Measurements from ENCODE around the gene PDE3A. TPM values are rescaled to one million over a fixed set of nuclear protein-coding genes. Genes with fewer than 3 reads are reported as not detected.
"Not testable (repeated sequence)": the region's sequence is repeated elsewhere in the genome, so short reads cannot be mapped to it uniquely, and the experiment has no call there.

The PDE3A gene
- total RNA-seq, 1 experiment from 2014 or later: 0.36 TPM

GRCh38 chr12:20552586-20552985 lies 184.2 kb downstream of the PDE3A start:
- H3K27ac Mint-ChIP-seq (ENCODE audit: unreplicated experiment); intact Hi-C loops (cut with micrococcal nuclease; ENCODE audit: unreplicated experiment); CTCF ChIA-PET; H3K36me3 ChIP-seq (ENCODE audit: control insufficient read depth, insufficient read depth, low read length); H3K4me1 Mint-ChIP-seq (ENCODE audit: low read depth, unreplicated experiment); H3K9me3 Mint-ChIP-seq (ENCODE audit: unreplicated experiment); H3K36me3 Mint-ChIP-seq (ENCODE audit: insufficient read depth, unreplicated experiment); DNase-seq; POLR2A ChIA-PET; H3K27me3 ChIP-seq (replicated peaks; ENCODE audit: control insufficient read depth, insufficient read depth, low read length); H3K9me3 ChIP-seq; H3K27me3 Mint-ChIP-seq (ENCODE audit: insufficient read depth, unreplicated experiment); BruUV-seq (replicated peaks); H3K4me1 ChIP-seq; H3K4me3 Mint-ChIP-seq (ENCODE audit: unreplicated experiment); H3K4me3 ChIP-seq (ENCODE audit: low read depth, low read length): not testable (repeated sequence)

GRCh38 chr12:20555015-20555414 lies 186.7 kb downstream of the PDE3A start:
- H3K27me3 ChIP-seq (replicated peaks; ENCODE audit: control insufficient read depth, insufficient read depth, low read length): no peaks in the 10 kb centered on the region
- H3K9me3 ChIP-seq: no peaks in the 10 kb centered on the region
- no peaks in the 10 kb centered on the region for H3K36me3 ChIP-seq (ENCODE audit: control insufficient read depth, insufficient read depth, low read length)
- ChIA-PET POLR2A (no interaction called here), CTCF (no interaction called here)
- no peak for TF ChIP-seq CTCF (IDR thresholded peaks at IDR 0.05; ENCODE audit: insufficient read depth in 1 of 2, low read depth in 1 of 2, low read length in 1 of 2, severe bottlenecking in 1 of 2, unreplicated experiment in 1 of 2)
- H3K4me1 ChIP-seq: no peaks in the 10 kb centered on the region
- Mint-ChIP-seq H3K27me3 (ENCODE audit: insufficient read depth, unreplicated experiment) (peaks cover 3% of the 10 kb centered on the region), H3K4me3 (ENCODE audit: unreplicated experiment) (no peak overlapping the region), H3K27ac (ENCODE audit: unreplicated experiment) (no peak overlapping the region), H3K36me3 (ENCODE audit: insufficient read depth, unreplicated experiment) (no peaks in the 10 kb centered on the region), H3K9me3 (ENCODE audit: unreplicated experiment) (no peaks in the 10 kb centered on the region), H3K4me1 (ENCODE audit: low read depth, unreplicated experiment) (no peaks in the 10 kb centered on the region)
- intact Hi-C loops (cut with micrococcal nuclease; ENCODE audit: unreplicated experiment): no loop called here
- no peak overlapping the region for H3K4me3 ChIP-seq (ENCODE audit: low read depth, low read length)
- BruUV-seq (replicated peaks): no TSS peak
- no peak for DNase-seq

GRCh38 chr12:20555771-20556170 lies 187.4 kb downstream of the PDE3A start:
- no peak for DNase-seq
- POLR2A ChIA-PET: no interaction called here
- TF ChIP-seq CTCF (IDR thresholded peaks at IDR 0.05; ENCODE audit: insufficient read depth in 1 of 2, low read depth in 1 of 2, low read length in 1 of 2, severe bottlenecking in 1 of 2, unreplicated experiment in 1 of 2): no peak
- no TSS peak for BruUV-seq (replicated peaks)
- CTCF ChIA-PET: no interaction called here
- intact Hi-C loops (cut with micrococcal nuclease; ENCODE audit: unreplicated experiment): no loop called here
- Mint-ChIP-seq H3K27ac (ENCODE audit: unreplicated experiment) (no peak overlapping the region), H3K4me1 (ENCODE audit: low read depth, unreplicated experiment) (no peaks in the 10 kb centered on the region), H3K27me3 (ENCODE audit: insufficient read depth, unreplicated experiment) (peaks cover 3% of the 10 kb centered on the region), H3K36me3 (ENCODE audit: insufficient read depth, unreplicated experiment) (no peaks in the 10 kb centered on the region), H3K9me3 (ENCODE audit: unreplicated experiment) (no peaks in the 10 kb centered on the region), H3K4me3 (ENCODE audit: unreplicated experiment) (no peak overlapping the region)
- H3K4me1 ChIP-seq: no peaks in the 10 kb centered on the region
- H3K4me3 ChIP-seq (ENCODE audit: low read depth, low read length): no peak overlapping the region
- no peaks in the 10 kb centered on the region for H3K9me3 ChIP-seq
- no peaks in the 10 kb centered on the region for H3K27me3 ChIP-seq (replicated peaks; ENCODE audit: control insufficient read depth, insufficient read depth, low read length)
- no peaks in the 10 kb centered on the region for H3K36me3 ChIP-seq (ENCODE audit: control insufficient read depth, insufficient read depth, low read length)

- no peaks in the 10 kb centered on the region for H3K9me3 Mint-ChIP-seq (ENCODE audit: unreplicated experiment)
- intact Hi-C loops (cut with micrococcal nuclease; ENCODE audit: unreplicated experiment): no loop called here
- H3K4me1 ChIP-seq: no peaks in the 10 kb centered on the region
- no peaks in the 10 kb centered on the region for H3K36me3 ChIP-seq (ENCODE audit: control insufficient read depth, insufficient read depth, low read length)
- CTCF ChIA-PET: no interaction called here
- H3K4me1 Mint-ChIP-seq (ENCODE audit: low read depth, unreplicated experiment): no peaks in the 10 kb centered on the region
- H3K4me3 Mint-ChIP-seq (ENCODE audit: unreplicated experiment): no peak overlapping the region
- DNase-seq: no peak
- TF ChIP-seq CTCF (IDR thresholded peaks at IDR 0.05; ENCODE audit: insufficient read depth in 1 of 2, low read depth in 1 of 2, low read length in 1 of 2, severe bottlenecking in 1 of 2, unreplicated experiment in 1 of 2): no peak
- H3K27me3 Mint-ChIP-seq (ENCODE audit: insufficient read depth, unreplicated experiment): peaks cover 2% of the 10 kb centered on the region
- no TSS peak for BruUV-seq (replicated peaks)
- no peaks in the 10 kb centered on the region for H3K9me3 ChIP-seq
- no peak overlapping the region for H3K27ac Mint-ChIP-seq (ENCODE audit: unreplicated experiment)
- POLR2A ChIA-PET: no interaction called here
- H3K36me3 Mint-ChIP-seq (ENCODE audit: insufficient read depth, unreplicated experiment): no peaks in the 10 kb centered on the region
- H3K27me3 ChIP-seq (replicated peaks; ENCODE audit: control insufficient read depth, insufficient read depth, low read length): no peaks in the 10 kb centered on the region
- H3K4me3 ChIP-seq (ENCODE audit: low read depth, low read length): no peak overlapping the region
Measured at GRCh38 chr12:20557096-20557495, 188.8 kb downstream of the PDE3A start.
